Fibroblast of skin of left quadriceps (primary cell): ENCODE data around the gene CD81.

Experiments used
- DNase-seq, 2 experiments: peaks; one replicate each; pipeline ENCODE4 v3.0.0-alpha.2; 2013; ENCODE audit warnings: low read depth in 2 of 2

CD81 gene

DNA sequence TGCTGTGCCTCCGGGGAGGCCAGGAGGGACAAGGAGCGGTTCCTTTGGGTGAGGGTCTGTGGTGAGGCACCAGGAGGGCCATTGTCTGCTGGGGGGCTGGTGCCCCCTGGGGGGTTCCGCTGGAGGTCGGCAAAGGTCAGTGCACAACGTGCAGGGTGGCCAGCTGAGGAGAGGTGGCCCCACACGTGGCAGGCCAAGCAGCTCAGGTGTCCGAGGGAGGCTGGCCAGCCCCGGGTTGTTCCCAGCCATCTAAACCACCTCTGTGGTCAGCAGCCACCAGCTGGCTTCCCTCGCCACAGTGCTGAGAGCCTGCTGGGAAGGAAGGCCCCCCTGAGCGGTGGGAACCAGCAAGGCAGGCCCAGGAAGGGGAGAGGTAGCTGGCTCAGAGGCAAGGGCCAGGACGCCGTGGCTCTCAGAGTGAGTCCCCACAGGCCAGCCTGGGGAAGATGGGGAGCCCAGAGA, 27.7 kb downstream of the CD81 start:
- no peak for DNase-seq

DNA sequence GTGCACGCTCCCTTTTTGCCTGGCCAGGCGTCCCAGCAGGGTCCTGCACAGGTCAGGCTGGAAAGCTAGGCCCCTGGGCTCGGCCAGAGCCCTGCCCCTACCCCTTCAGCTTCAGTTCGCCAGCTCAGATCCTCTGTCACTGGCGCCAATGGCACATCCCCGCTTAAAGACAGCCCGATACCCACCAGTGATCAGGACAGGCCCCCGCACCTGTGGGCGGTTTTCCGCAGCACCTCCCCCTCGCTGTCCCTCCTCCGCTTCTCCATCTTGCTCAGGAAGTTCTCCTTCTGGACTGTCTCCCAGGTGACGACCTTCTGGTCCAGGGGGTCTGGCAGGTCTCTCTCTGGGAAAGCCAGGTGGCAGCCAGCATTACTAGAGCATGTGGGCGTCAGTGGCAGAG, 29.3 kb downstream of the CD81 start:
- no peak for DNase-seq

DNA sequence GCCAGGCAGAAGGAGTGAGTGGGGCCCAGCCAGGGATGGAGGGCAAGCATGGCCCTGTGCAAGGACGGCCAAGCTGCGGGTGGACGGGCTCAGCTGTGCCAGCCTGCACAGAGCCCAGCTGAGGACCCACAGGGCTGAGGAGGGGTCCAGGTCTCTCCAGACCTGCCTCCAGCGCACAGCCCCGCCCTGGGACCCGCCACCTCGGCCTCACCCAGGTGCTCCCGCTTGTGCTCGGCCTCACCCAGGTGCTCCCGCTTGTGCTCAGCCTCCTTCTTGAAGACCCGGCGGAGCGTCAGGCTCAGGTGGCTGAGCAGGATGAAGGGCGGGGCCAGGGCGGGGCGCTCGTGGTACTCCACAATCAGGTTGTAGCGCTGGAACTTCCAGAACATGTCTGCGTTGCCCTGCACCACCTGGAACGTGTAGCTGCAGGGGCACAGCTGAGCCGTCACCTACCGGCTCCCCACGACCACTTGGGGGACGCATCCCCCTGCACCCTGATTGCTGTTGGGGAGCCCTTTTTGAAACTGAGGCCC, 29.8 kb downstream of the CD81 start:
- no peak for DNase-seq

DNA sequence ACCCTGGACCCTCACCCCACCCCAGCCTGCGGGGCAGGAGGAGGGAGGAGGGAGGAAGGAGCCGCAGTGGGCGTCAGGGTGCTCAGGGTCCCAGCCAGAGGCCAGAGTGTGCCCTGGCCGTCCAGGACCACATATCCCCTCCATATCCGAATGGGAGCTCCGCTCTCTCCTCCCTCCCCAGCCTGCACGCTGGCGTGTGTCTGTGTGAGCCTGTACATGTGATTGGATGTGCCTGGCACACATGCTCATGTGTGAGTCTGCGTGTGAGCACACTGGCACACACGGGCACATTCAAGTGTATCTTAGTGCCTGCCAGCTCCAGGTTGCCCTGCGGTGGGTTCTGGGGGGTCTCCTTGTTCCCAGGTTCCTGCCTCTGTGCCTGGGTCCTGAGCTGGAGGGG, 31.6 kb downstream of the CD81 start:
- DNase-seq = no peak

DNA sequence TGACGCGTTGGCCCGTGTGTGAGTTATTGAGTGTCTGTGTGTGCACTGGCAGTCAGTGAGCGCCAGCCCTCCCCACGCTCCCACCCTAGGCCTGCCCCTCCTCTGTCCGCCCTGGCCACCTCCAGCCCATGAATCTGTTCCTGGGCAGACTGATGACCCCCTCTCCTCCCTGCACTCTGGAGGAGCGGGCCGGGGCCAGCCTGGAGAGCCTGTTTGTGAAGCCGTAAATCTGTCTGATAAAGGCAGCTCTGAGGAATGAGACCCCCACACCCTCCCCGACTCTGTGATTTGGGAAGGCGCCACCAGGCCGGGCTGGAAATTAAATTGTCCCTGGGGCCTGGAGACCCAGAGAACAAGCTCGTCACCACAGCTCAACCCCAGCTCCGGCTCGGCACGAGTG, 32.0 kb downstream of the CD81 start:
- DNase-seq = no peak

DNA sequence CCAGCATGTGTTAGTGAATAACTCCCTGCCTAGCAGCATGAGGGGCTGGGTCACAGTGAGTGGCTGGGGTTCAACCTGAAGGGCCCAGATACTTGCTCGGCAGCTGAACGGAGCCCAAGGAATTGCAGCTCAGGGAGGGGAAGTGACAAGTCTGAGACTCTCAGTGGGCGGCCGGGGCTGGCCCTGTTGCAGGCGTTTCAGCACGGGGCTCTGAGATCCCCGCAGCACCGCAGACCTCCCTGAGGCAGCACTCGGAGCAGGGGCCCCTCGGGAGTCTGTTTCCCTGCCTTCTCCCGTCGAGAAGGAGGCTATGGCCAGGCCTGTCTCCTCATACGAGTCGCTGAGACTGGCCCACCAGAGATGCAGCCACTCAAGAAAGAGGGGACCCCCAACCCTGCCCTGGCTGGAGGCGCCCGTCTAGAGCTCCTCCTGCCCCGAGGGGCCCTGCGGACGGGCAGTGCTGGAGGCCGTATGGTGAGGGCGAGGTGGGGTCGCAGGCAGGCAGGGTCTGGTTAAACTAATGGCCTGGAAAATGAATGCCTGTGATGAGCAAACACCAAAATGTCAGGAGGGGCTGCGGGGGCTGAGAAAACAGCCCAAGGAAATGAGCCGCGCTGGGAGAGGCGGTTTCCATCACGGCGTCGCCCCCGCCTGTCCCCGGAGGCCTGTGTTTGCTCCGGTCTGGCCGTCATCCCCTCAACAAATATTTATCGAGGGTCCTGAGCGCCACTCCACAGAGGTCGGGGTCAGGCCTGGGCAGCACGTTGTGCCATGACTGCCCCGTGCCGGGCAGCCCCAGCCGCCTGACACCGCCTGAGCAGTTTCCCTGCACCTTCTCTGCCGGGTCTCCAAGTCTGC, 32.7 kb downstream of the CD81 start:
- DNase-seq = no peak

DNA sequence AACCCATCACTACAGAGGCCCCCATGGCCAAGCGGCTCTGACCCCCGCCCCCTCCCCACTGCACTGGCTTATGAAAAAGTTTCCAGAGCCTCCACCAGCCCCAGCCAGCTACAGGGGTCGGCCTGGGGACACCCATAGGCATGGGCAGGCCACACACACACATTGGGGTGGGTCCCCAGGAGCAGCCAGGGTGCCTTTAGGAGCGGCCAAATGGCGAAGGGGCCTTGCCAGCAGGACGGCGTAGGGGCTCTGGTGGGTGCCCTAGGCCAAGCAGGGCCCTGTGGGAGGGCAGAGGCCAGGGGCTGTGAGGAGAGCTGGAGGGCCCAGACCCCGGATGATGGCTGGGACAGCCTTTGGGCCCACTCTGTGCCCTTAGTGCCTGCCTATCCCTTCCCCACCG, 33.5 kb downstream of the CD81 start:
- no peak for DNase-seq

DNA sequence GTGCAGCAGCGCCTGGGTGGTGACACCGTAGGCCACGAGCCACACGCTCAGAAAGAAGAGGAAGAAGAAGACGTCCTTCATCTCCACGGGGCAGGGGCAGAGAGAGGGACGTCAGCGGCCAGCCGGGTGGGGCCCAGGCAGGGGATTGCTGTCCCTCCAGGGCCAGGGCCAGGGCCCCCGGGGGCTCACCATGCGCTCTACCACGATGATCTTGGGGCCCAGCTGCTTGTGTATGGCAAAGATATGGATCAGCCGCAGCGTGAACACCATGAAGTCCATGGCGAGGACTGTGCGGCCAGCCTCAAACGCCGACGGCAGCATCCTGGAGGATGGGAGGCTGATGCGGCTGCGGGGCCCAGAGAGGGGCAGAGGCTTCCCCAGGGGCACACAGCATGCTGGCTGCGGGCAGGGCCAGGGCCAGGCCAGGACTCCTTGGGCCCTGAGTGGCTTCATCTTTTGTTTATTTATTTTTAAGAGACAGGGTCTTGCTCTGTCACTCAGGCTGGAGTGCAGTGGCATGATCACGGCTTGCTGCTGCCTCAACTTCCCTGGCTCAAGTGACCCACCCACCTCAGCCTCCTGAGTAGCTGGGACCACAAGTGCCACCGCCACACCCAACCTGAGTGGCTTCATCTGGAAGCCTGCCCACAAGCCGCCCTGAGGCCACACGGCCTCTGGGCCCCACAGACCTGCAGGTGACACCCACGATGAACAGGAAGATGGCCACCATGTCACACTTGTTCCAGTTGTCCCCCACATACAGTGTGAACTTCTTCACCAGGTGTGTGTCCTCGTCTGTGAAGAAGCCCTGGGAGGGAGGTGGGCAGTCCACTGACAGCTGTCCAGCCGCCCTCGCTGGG, 34.6 kb downstream of the CD81 start:
- no peak for DNase-seq

DNA sequence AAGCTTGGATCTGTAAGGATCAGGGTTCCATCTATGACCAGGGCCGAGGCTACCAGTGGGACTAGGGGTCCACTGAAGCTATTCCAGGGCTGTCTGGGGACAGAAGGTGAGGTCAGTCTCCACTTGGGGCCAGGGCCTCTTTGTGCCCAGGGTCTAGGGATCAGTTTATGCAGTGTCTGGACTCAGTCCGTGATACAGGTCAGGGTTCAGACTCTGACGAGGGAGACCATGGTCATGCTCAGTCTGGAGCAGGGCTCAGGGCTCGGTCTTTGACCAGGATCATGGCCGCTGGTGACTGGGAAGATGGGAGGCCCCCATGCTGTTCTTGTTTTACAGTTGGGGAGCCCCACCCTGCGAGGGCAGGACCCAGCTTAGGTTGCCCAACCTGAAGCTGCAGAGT, 35.2 kb downstream of the CD81 start:
- no peak for DNase-seq

DNA sequence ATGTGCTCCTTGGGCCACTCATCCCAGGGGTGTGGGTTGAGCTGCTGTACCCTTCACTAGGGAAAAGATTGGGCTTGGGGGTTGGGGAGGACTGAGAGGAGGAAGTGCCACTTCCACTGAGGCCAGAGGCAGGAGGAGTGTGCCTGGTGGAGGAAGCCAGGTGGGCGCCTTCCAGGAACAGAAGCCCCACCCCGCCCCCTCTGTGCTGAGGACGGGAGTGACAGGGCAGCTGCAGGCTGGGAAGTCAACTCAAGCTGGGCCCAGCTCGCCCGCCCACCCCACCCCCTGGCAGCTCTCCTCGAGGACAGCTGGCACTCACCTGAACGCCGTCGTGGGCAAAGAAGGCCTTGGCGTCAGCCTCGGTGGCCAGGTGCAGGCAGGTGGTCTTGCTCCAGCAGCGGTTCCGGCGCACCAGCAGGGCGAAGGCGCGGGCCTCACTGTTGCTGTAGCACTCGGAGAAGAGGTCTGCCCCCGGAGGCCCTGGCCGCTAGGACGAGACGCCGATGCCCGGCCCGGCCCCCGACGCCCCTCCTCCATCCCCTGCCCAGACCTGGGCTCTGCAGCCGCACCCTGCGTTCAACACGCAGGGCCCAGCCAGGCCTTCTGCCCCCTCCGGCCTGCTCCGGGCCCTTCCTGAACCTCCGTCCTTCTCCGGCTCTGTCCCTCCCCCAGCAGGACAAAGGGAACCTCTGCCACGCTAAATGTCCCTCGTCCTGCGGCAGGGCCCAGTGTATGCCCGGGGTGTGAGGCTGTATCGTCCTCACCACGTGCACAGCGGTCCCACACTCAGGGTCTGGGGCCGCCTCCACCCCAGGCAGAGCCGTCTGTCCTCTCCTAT, 36.9 kb downstream of the CD81 start:
- no peak for DNase-seq

DNA sequence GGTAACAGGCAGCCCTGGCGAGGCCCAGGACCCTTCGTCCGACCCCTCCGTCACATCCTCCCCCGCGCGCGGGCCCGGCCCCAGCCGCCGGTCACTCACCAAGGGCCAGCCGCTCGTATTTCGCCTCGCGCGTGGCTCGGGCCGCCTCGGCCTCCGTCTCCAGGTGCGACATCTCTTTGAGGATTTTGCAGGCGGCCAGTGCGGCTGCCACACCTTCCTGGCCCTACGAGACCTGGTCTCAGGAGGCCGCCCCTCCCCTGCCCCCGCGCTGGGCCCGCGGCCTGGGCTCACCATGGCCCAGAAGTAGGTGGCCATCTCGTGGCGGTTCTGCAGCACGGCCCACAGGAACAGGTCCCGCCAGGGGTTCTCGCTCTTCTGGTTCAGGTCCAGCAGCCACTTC, 37.5 kb downstream of the CD81 start:
- no peak for DNase-seq

DNA sequence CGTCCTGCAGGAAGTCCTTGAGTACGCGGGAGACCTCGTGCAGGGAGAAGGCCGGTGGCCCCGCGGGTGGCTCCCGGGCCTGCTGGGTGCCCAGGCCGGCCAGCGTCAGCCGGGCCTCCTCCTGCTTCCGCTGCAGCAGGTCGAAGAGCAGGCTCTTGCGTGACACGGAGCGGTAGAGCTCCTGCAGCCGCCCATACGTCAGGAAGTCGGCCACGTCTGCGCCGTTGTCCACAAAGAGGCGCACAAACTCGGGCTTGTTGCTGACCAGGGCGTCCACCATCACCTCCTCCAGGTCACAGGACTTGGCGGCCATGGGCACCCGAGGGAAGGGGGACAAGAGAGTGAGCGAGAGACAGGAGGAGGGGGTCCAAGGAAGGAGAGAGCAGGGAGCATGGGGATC, 38.1 kb downstream of the CD81 start:
- DNase-seq = no peak

DNA sequence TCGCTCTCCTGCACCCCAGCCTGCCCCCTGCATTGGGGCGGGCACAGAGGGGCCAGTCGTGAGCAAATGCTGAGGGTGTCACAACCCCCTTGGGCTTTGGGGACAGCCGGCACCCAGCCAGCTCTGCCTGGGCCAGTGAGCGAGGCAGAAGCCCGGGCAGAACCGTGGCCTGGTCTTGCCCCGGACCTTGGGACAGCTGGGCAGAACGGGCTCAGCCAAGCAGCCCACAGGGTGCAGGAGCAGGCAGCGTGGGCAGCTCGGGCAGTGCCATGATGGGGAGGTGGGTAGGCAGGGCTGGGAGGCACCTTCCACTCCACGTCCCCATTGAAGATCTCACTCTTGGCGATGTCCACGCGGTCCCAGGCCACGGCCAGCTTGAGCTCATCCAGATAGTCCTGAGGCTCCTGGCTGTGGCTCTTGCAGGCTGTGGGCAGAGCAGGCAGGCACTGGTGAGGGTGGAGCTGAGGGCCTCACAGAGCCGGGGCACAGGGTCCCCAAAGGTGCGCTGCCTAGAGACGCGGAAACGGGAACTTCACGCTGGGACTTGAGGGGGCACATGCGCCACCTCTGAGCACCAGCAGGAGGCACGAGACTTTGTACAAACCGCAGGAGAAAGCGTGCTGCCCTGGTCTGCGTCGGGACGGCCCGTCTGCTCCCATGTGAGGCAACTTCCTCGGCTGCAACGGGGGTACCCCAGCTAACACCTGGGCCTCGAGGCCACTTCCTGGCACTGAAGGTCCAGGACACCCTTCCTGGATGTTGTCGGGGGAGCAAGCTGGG, 38.7 kb downstream of the CD81 start:
- DNase-seq = no peak

DNA sequence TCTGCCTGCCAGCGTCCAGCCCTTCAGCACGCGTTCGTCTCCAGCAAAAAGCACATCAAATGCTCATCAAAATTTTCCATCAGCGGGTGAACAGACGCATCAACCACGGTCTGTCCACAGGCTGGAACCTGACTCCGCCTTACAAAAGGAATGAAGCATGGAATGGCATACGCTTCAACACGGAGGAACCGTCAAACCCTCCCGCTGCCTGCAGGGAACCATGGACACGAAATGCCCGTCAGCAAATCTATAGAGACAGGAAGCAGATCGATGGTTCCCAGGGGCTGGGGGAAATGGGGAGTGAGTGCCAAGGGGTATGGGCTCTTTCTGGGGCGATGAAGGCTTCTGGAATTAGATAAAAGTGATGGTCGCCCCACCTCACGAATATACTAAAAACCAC, 39.7 kb downstream of the CD81 start:
- no peak for DNase-seq

DNA sequence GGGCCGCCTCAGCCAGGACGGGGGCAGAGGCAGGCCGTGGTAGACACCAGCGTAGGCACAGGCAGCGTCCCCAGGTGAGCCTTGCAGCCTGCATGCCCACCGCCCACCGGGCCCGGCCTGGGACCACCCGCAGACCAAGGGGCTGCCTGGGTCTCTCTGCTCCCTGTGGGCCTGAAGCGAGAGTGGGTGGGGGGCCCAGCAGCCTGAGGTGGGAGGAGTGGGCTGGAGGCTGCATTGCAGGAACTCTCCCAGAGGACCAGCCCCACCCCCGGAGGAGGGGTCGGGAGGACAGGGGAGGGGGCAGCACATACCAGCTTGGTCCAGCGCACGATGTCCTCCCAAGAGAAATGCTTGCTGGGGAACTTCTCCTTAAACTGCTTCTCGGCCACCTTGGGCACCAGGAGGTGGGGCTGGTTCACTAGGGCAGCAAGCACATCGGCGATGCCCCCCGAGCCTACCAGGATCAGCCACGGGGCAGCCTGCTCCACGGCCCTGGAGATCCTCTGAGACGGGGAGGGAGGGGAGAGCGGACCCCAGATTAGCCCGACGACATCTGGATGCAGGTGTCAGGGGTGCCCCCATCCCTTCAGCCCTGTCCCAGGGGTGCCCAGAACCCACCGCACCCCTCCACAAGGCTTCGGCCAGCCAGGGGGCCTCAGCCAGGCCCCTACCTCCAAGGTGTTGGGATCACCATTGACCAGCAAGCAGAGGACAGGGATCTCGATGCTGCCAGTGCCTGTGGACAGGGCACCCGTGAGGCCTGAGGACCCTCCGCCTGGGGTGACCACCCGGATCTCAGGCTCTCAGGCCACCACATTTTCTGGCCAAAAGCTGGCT, 41.0 kb downstream of the CD81 start:
- no peak for DNase-seq

DNA sequence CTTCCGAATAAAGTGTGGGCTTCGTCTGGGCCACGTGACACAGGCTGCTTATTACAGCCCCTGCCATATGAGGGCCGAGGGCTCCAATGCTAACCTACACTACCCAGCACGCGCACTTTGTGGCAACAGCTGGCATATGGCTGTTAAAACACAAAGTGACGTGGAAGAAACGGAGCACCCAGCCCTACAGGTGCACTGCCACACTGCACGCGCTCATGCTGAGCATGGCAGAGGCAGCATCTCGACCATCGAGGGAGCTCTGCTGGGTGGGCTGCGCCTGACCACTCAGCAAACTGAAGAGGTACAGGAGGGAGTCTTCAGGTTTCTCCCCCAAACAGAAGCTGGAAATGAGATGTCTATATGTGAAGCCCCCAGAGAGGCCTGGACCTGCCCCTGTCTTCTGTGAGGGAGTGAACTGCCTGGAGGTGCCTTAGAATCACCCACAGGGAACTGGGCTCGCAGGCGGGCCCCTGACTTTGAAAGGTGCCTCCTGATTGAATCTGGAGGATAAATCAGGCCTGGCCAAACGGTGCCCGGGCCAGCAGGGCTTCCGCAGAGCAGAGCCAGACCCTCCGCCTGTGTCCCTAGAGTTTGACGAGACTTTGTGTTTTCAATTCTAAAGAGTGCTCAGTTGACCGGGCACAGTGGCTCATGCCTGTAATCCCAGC, 41.7 kb downstream of the CD81 start:
- no peak for DNase-seq

DNA sequence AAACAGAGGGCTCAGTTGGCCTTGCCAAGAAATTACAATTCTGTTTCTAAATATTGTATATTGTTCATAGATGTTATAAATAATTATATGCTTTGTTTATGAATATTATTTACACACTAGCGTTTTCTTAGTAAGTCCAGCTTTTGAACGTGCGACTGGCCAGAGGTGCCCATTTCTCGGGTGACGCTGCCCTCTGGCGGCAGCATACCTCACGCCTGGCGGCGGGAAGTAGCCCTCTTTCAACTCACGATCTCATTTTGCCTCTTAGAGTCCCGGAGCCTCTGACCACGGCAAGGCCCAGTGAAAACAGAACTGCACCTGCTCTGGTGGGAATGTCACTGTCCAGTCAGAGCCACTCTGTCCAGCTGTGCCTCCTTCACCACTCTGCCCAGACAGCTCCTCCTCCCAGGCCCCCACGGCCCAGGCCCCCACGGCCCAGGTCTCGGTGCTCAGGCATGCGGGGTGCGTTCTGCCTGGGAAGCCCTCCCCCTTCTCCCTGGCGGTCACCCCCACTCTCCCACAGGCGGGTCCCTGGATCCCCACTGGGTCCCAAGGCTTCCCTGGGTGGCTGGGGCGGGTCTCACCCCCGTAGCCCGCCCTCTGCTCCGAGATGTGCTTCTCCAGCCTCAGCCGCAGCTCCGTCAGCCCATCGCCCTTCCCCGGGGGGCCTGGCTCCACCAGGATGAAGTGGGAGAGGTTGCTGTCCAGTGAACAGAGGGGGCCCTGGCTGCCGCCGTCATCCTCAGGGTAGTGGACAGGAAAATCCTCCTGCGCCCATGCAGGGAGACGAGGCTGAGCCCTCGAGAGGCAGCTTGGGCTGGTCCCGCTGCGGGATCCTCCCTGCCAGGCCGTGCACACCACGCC, 42.8 kb downstream of the CD81 start:
- DNase-seq = peak; percentile 26 to 30

DNA sequence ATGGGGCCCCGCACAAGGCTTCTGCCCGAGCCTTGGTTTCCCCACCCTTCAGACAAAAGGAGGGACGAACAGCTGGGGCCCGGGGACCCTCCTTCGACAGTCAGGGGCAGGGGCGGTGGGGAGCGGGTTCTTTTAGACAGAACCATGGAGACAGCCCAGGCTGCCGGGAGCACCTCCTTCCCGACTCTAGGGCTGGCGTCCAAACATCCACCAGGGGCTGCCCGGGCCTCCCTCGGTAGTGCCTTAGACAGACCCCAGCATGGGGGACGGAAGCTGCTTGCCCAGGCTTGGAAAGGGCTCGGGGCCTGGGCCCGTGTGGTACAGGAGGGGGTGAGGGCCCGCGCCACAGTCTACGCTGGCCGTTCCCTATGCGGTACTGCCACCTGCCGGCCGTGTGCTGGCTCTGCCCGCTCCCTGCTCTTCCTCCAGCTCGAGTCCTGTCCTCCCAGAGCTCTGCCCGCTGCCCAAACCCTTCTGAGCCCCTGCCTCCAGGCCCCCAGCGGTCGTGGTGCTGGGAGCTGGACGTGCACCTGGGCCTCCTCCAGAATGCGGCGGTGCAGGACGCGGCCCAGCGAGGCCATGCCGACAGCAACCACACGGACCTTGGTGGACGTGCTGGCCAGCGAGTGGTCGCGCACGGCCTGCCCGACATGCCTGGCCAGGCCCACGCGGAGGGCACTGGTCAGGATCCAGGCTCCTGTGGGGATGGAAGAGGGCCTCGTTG, 43.6 kb downstream of the CD81 start:
- peak; percentile 20 to 28 for DNase-seq
